ENCODE data around the gene YARS1.

Gene YARS1

GRCh38 chr1:32858791-32859190 is 41.6 kb upstream of the YARS1 start:
- Histone ChIP-seq H2AFZ (no peak overlapping the region), H3K4me2 (ENCODE audit: low read length) (no peak overlapping the region), H3K27me3 (ENCODE audit: control insufficient read depth, insufficient read depth, low read length) (no peaks in the 10 kb centered on the region), H3K79me2 (no peaks in the 10 kb centered on the region), H3K36me3 (ENCODE audit: control insufficient read depth, insufficient read depth, low read length) (no peaks in the 10 kb centered on the region), H3K4me3 (ENCODE audit: low read depth, low read length) (no peak overlapping the region), H3K9me3 (ENCODE audit: control insufficient read depth, low read length) (no peaks in the 10 kb centered on the region), H3K9ac (no peak overlapping the region), H3K4me1 (peaks cover 4% of the 10 kb centered on the region), H3K27ac (no peak overlapping the region)
- no peak for TF ChIP-seq CTCF (IDR thresholded peaks at IDR 0.05)

- Histone ChIP-seq H3K27me3 (ENCODE audit: control insufficient read depth, insufficient read depth, low read length) (no peaks in the 10 kb centered on the region), H3K4me3 (ENCODE audit: low read depth, low read length) (no peak overlapping the region), H3K9ac (no peak overlapping the region), H3K27ac (no peak overlapping the region), H3K9me3 (ENCODE audit: control insufficient read depth, low read length) (no peaks in the 10 kb centered on the region), H2AFZ (no peak overlapping the region), H3K4me1 (no peaks in the 10 kb centered on the region), H3K79me2 (no peaks in the 10 kb centered on the region), H3K4me2 (ENCODE audit: low read length) (no peak overlapping the region), H3K36me3 (ENCODE audit: control insufficient read depth, insufficient read depth, low read length) (no peaks in the 10 kb centered on the region)
- TF ChIP-seq CTCF (IDR thresholded peaks at IDR 0.05) = no peak
These were observed 41.0 kb upstream of the YARS1 start for GRCh38 chr1:32858136-32858535.

- Histone ChIP-seq H3K79me2 (no peaks in the 10 kb centered on the region), H3K27ac (no peak overlapping the region), H3K36me3 (ENCODE audit: control insufficient read depth, insufficient read depth, low read length) (no peaks in the 10 kb centered on the region), H3K9me3 (ENCODE audit: control insufficient read depth, low read length) (no peaks in the 10 kb centered on the region), H3K9ac (no peak overlapping the region), H3K4me1 (no peaks in the 10 kb centered on the region), H2AFZ (no peak overlapping the region), H3K4me2 (ENCODE audit: low read length) (no peak overlapping the region), H3K27me3 (ENCODE audit: control insufficient read depth, insufficient read depth, low read length) (no peaks in the 10 kb centered on the region), H3K4me3 (ENCODE audit: low read depth, low read length) (no peak overlapping the region)
- TF ChIP-seq CTCF (IDR thresholded peaks at IDR 0.05) = no peak
These were observed 38.9 kb upstream of the YARS1 start for GRCh38 chr1:32855861-32856617.

- H3K79me2 ChIP-seq = no peaks in the 10 kb centered on the region
- no peaks in the 10 kb centered on the region for H3K27me3 ChIP-seq (ENCODE audit: control insufficient read depth, insufficient read depth, low read length)
- H3K9ac ChIP-seq = no peak overlapping the region
- H3K36me3 ChIP-seq (ENCODE audit: control insufficient read depth, insufficient read depth, low read length) = no peaks in the 10 kb centered on the region
- no peaks in the 10 kb centered on the region for H3K4me1 ChIP-seq
- H3K4me2 ChIP-seq (ENCODE audit: low read length) = no peak overlapping the region
- no peak overlapping the region for H3K4me3 ChIP-seq (ENCODE audit: low read depth, low read length)
- no peak overlapping the region for H3K27ac ChIP-seq
- no peak overlapping the region for H2AFZ ChIP-seq
- no peaks in the 10 kb centered on the region for H3K9me3 ChIP-seq (ENCODE audit: control insufficient read depth, low read length)
- TF ChIP-seq CTCF (IDR thresholded peaks at IDR 0.05) = no peak
These were observed 31.4 kb upstream of the YARS1 start for GRCh38 chr1:32848354-32849063.

All from parathyroid adenoma (tissue), 2 donors.